BJ (cell line): Measurements from ENCODE around the gene KAZALD1. TPM values are rescaled to one million over a fixed set of nuclear protein-coding genes. Genes with fewer than 3 reads are reported as not detected.
A peak's percentile ranks its signal among the peaks of the same experiment; 100 is the strongest.

ENCODE experiments used
- CTCF ChIA-PET: fragments of 350-600 bp; formaldehyde crosslinking; extraction: SDS; loops from one replicate; lab custom pipeline; 2021; ENCODE audit warnings: antibody characterized with exemption, inconsistent platforms; lab: Yijun Ruan, JAX
- POLR2A ChIA-PET: fragments of 300-600 bp; sonication (Branson Sonifier 250); formaldehyde crosslinking; extraction: SDS; loops from one replicate; lab custom pipeline; 2021; ENCODE audit warnings: antibody characterized with exemption; lab: Charles Lee
- DNase-seq: peaks from one replicate; pipeline ENCODE4 v3.0.0-alpha.2; 2011; ENCODE audit warnings: low read depth
- H3K27me3 ChIP-seq: 2 replicates; pipeline ENCODE4 v1.6.0; 2011; ENCODE audit warnings: low read length; ENCODE audit not compliant: control insufficient read depth, insufficient read depth
- H3K36me3 ChIP-seq: 2 replicates; pipeline ENCODE4 v1.5.1; 2011; ENCODE audit warnings: low read length; ENCODE audit not compliant: control insufficient read depth, insufficient read depth
- H3K4me3 ChIP-seq: 2 replicates; pipeline ENCODE4 v1.5.1; 2011; ENCODE audit warnings: low read depth, mild to moderate bottlenecking, control low read depth, low read length
- CTCF ChIP-seq: IDR thresholded peaks from 2 replicates; pipeline ENCODE4 v1.5.1; 2011; ENCODE audit warnings: low read depth, mild to moderate bottlenecking, control low read depth, inconsistent platforms, low read length, moderate library complexity; ENCODE audit not compliant: insufficient read depth
- polyA plus RNA-seq: library from polyadenylated mRNA; depleted of rRNA; stranded (reverse); fragments of >200 nt; gene quantifications from 2 replicates; pipeline ENCODE4 v1.2.3, GENCODE V29; 2011

The KAZALD1 gene
- polyA plus RNA-seq, 1 experiment, result 32.4 TPM

- Histone ChIP-seq H3K36me3 (no peaks in the 10 kb centered on the region), H3K27me3 (no peaks in the 10 kb centered on the region; the same call in 1 of the 2 replicates), H3K4me3 (no peak overlapping the region)
- POLR2A ChIA-PET, result no interaction called here
- TF ChIP-seq CTCF, result peak; percentile 86
- CTCF ChIA-PET, result interaction anchor here (0.6 to 7.6 kb wide), 17 partner anchors 11 to 606 kb away, joined by 3 to 479 read pairs (median 4); partner anchors contain the start of genes KAZALD1, LZTS2, MRPL43 and PDZD7
- no peak for DNase-seq
Measured at GRCh38 chr10:101018600-101019439, 43.0 kb upstream of the KAZALD1 start.

- POLR2A ChIA-PET, result no interaction called here
- CTCF ChIA-PET, result interaction anchor here (0.6 to 7.6 kb wide), 12 partner anchors 10 to 347 kb away, joined by 3 to 479 read pairs (median 12); partner anchors contain the start of genes KAZALD1, LZTS2, MRPL43 and PDZD7
Measured at GRCh38 chr10:101019440-101019703, 42.4 kb upstream of the KAZALD1 start.

GRCh38 chr10:101020427-101021075 is 41.2 kb upstream of the KAZALD1 start:
- DNase-seq, result no peak
- Histone ChIP-seq H3K36me3 (no peaks in the 10 kb centered on the region), H3K4me3 (no peak overlapping the region), H3K27me3 (no peaks in the 10 kb centered on the region; the same call in 1 of the 2 replicates)
- CTCF ChIA-PET, result interaction anchor here (2.3 to 7.6 kb wide), 3 partner anchors 9 to 30 kb away, joined by 15 to 479 read pairs (median 194); partner anchors contain the start of genes LZTS2, MRPL43, PDZD7 and SFXN3
- POLR2A ChIA-PET, result no interaction called here
- TF ChIP-seq CTCF, result no peak

More at GRCh38 chr10:101019440-101019703, 42.4 kb upstream of the KAZALD1 start:
- no peaks in the 10 kb centered on the region; the same call in 1 of the 2 replicates for H3K27me3 ChIP-seq
- no peak for TF ChIP-seq CTCF
- no peak overlapping the region for H3K4me3 ChIP-seq
- no peaks in the 10 kb centered on the region for H3K36me3 ChIP-seq
- DNase-seq, result no peak

- H3K27me3 ChIP-seq, result no peaks in the 10 kb centered on the region; the same call in 1 of the 2 replicates
- no peak for TF ChIP-seq CTCF
- H3K36me3 ChIP-seq, result no peaks in the 10 kb centered on the region
- no peak overlapping the region for H3K4me3 ChIP-seq
- DNase-seq, result no peak
- ChIA-PET CTCF (no interaction called here), POLR2A (no interaction called here)
Measured at GRCh38 chr10:101021239-101021638, 40.5 kb upstream of the KAZALD1 start.

- ChIA-PET POLR2A (no interaction called here), CTCF (no interaction called here)
- Histone ChIP-seq H3K4me3 (no peak overlapping the region), H3K27me3 (no peaks in the 10 kb centered on the region; the same call in 1 of the 2 replicates), H3K36me3 (no peaks in the 10 kb centered on the region)
- TF ChIP-seq CTCF, result no peak
- no peak for DNase-seq
Measured at GRCh38 chr10:101021692-101022251, 40.0 kb upstream of the KAZALD1 start.
